ENCODE results near the gene AKAP7. TPM values are rescaled to one million over a fixed set of nuclear protein-coding genes. Genes with fewer than 3 reads are reported as not detected.
"Not testable (repeated sequence)": the region's sequence is repeated elsewhere in the genome, so short reads cannot be mapped to it uniquely, and the experiment has no call there.

Gene AKAP7
- polyA plus RNA-seq, 1 experiment: 0.63 TPM

GRCh38 chr6:131293472-131293911 is 158.2 kb downstream of the AKAP7 start:
- ChIA-PET CTCF (no interaction called here), POLR2A (no interaction called here)
- H3K36me3 ChIP-seq (ENCODE audit: control insufficient read depth, insufficient read depth, low read length): no peaks in the 10 kb centered on the region
- no peak for TF ChIP-seq CTCF (IDR thresholded peaks at IDR 0.05; ENCODE audit: insufficient read depth, low read depth, low read length)
- H3K4me3 ChIP-seq (ENCODE audit: low read depth, low read length): no peak overlapping the region
- H3K27me3 ChIP-seq (ENCODE audit: control insufficient read depth, insufficient read depth, low read length): no peaks in the 10 kb centered on the region
- DNase-seq (ENCODE audit: low read depth): no peak

GRCh38 chr6:131295081-131295480 is 159.8 kb downstream of the AKAP7 start:
- TF ChIP-seq CTCF (IDR thresholded peaks at IDR 0.05; ENCODE audit: insufficient read depth, low read depth, low read length): no peak
- no peak for DNase-seq (ENCODE audit: low read depth)
- no peak overlapping the region for H3K4me3 ChIP-seq (ENCODE audit: low read depth, low read length)
- CTCF ChIA-PET: no interaction called here
- H3K27me3 ChIP-seq (ENCODE audit: control insufficient read depth, insufficient read depth, low read length): no peaks in the 10 kb centered on the region
- H3K36me3 ChIP-seq (ENCODE audit: control insufficient read depth, insufficient read depth, low read length): no peaks in the 10 kb centered on the region
- POLR2A ChIA-PET: no interaction called here

GRCh38 chr6:131300826-131301225 is 165.6 kb downstream of the AKAP7 start:
- H3K4me3 ChIP-seq (ENCODE audit: low read depth, low read length); DNase-seq (ENCODE audit: low read depth); POLR2A ChIA-PET; H3K36me3 ChIP-seq (ENCODE audit: control insufficient read depth, insufficient read depth, low read length); CTCF ChIA-PET; H3K27me3 ChIP-seq (ENCODE audit: control insufficient read depth, insufficient read depth, low read length): not testable (repeated sequence)

GRCh38 chr6:131303338-131303930 is 168.2 kb downstream of the AKAP7 start:
- ChIA-PET POLR2A (no interaction called here), CTCF (no interaction called here)
- H3K36me3 ChIP-seq (ENCODE audit: control insufficient read depth, insufficient read depth, low read length): no peaks in the 10 kb centered on the region
- no peak for DNase-seq (ENCODE audit: low read depth)
- no peak for TF ChIP-seq CTCF (IDR thresholded peaks at IDR 0.05; ENCODE audit: insufficient read depth, low read depth, low read length)
- H3K4me3 ChIP-seq (ENCODE audit: low read depth, low read length): no peak overlapping the region
- H3K27me3 ChIP-seq (ENCODE audit: control insufficient read depth, insufficient read depth, low read length): no peaks in the 10 kb centered on the region

GRCh38 chr6:131305037-131305850 is 170.0 kb downstream of the AKAP7 start:
- Histone ChIP-seq H3K4me3 (ENCODE audit: low read depth, low read length) (no peak overlapping the region), H3K36me3 (ENCODE audit: control insufficient read depth, insufficient read depth, low read length) (no peaks in the 10 kb centered on the region), H3K27me3 (ENCODE audit: control insufficient read depth, insufficient read depth, low read length) (no peaks in the 10 kb centered on the region)
- POLR2A ChIA-PET: no interaction called here
- no peak for DNase-seq (ENCODE audit: low read depth)
- TF ChIP-seq CTCF (IDR thresholded peaks at IDR 0.05; ENCODE audit: insufficient read depth, low read depth, low read length): no peak
- CTCF ChIA-PET: interaction anchor here (0.7 kb wide), 1 partner anchor 148 kb away, joined by 3 read pairs; no protein-coding TSS in a partner anchor
